Naive thymus-derived CD4-positive, alpha-beta T cell (primary cell): ENCODE data around the gene CAD. TPM values are rescaled to one million over a fixed set of nuclear protein-coding genes. Genes with fewer than 3 reads are reported as not detected.

ENCODE experiments used
- ATAC-seq: fragments of 150-1000 bp; cut with Tn5 transposase; 2 replicates; pipeline ENCODE4 v1.10.0; 2021; ENCODE audit warnings: mild to moderate bottlenecking, moderate library complexity
- CTCF ChIA-PET: fragments of 350-600 bp; sonication (Branson Sonifier 250); formaldehyde crosslinking; loops from one replicate; lab custom pipeline; 2021; ENCODE audit warnings: antibody characterized with exemption; lab: Charles Lee
- POLR2A ChIA-PET: fragments of 350-600 bp; sonication (Branson Sonifier 250); formaldehyde crosslinking; loops from one replicate; lab custom pipeline; 2021; ENCODE audit warnings: antibody characterized with exemption, inconsistent platforms; lab: Charles Lee
- DNase-seq, 9 donors: peaks; one replicate each; pipeline versions ENCODE4 v3.0.0 to v3.0.0-alpha.2; 2020 to 2022; ENCODE audit warnings: mixed read lengths in 1 of 9
- H3K27ac ChIP-seq: one replicate; pipeline ENCODE4 v1.7.0; 2013; ENCODE audit warnings: mild to moderate bottlenecking, low read depth, low read length, moderate library complexity
- H3K27me3 ChIP-seq, 2 donors: one replicate each; pipeline ENCODE4 v1.7.0; 2013; ENCODE audit warnings: low read length in 2 of 2, mild to moderate bottlenecking in 2 of 2, moderate library complexity in 2 of 2; ENCODE audit not compliant: control insufficient read depth in 2 of 2, insufficient read depth in 2 of 2
- H3K36me3 ChIP-seq, 3 experiments: 1 replicate in 2 of 3; 2 replicates in 1 of 3; pipeline ENCODE4 v1.7.0; 2013; ENCODE audit warnings: low read length in 3 of 3, mild to moderate bottlenecking in 3 of 3, moderate library complexity in 1 of 3; ENCODE audit not compliant: insufficient read depth in 3 of 3, control insufficient read depth in 2 of 3
- H3K4me1 ChIP-seq, 2 donors: one replicate each; pipeline ENCODE4 v1.7.0; 2013; ENCODE audit warnings: low read length in 2 of 2, mild to moderate bottlenecking in 2 of 2, moderate library complexity in 1 of 2; ENCODE audit not compliant: control insufficient read depth in 2 of 2, insufficient read depth in 2 of 2
- H3K4me3 ChIP-seq: 2 replicates; pipeline ENCODE4 v1.7.0; 2013; ENCODE audit warnings: mild to moderate bottlenecking, low read length
- H3K9me3 ChIP-seq, 3 experiments: 1 replicate in 2 of 3; 2 replicates in 1 of 3; pipeline ENCODE4 v1.7.0; 2013; ENCODE audit warnings: low read length in 3 of 3; ENCODE audit not compliant: control insufficient read depth in 2 of 3
- H3K27ac Mint-ChIP-seq, 9 donors: one replicate each; pipeline ENCODE4 v1.8.0; 2020 to 2022; ENCODE audit warnings: mixed read lengths in 9 of 9, mild to moderate bottlenecking in 8 of 9, moderate library complexity in 5 of 9, inconsistent platforms in 2 of 9
- H3K27me3 Mint-ChIP-seq, 5 donors: one replicate each; pipeline ENCODE4 v1.8.0; 2021 to 2022; ENCODE audit warnings: mixed read lengths in 5 of 5, mild to moderate bottlenecking in 1 of 5
- H3K36me3 Mint-ChIP-seq, 5 donors: one replicate each; pipeline ENCODE4 v1.8.0; 2020 to 2022; ENCODE audit warnings: mixed read lengths in 5 of 5, mild to moderate bottlenecking in 3 of 5, inconsistent platforms in 1 of 5
- H3K4me1 Mint-ChIP-seq, 7 donors: one replicate each; pipeline ENCODE4 v1.8.0; 2020 to 2022; ENCODE audit warnings: mixed read lengths in 7 of 7, mild to moderate bottlenecking in 3 of 7, inconsistent platforms in 1 of 7
- H3K4me3 Mint-ChIP-seq, 10 donors: one replicate each; pipeline ENCODE4 v1.8.0; 2020 to 2022; ENCODE audit warnings: mild to moderate bottlenecking in 10 of 10, mixed read lengths in 10 of 10, moderate library complexity in 6 of 10, inconsistent platforms in 2 of 10
- H3K9me3 Mint-ChIP-seq, 11 donors: one replicate each; pipeline ENCODE4 v1.8.0; 2020 to 2022; ENCODE audit warnings: mixed read lengths in 11 of 11, mild to moderate bottlenecking in 4 of 11, inconsistent platforms in 1 of 11, moderate library complexity in 1 of 11
- intact Hi-C, 2 donors: fragments of 100-400 bp; cut with micrococcal nuclease; formaldehyde crosslinking; loops; one replicate each; pipeline ENCODE4 v1.15.1; 2023
- polyA plus RNA-seq, 2 donors: library from polyadenylated mRNA; unstranded; fragments of 300-500 nt; fragmentation: Illumina TruSeq; gene quantifications; one replicate each; pipeline ENCODE4 v1.2.3, GENCODE V29; 2021
- total RNA-seq, 6 experiments: library from RNA in 5 of 6; stranded (reverse) in 5 of 6; gene quantifications; 1 replicate in 5 of 6; 2 replicates in 1 of 6; pipeline ENCODE4 v1.2.3 and lab custom pipeline; 2021 to 2026

The CAD gene
- total and polyA plus RNA-seq, 7 experiments from 2014 or later = 19.6 to 65.7 (median 35.7) TPM

- H3K4me1 Mint-ChIP-seq = peaks cover 0 to 5% (median 4%) of the 10 kb centered on the region in 7 donors
- no peak overlapping the region for H3K4me3 ChIP-seq
- ChIA-PET CTCF (interaction anchor here (0.6 to 1.7 kb wide), 7 partner anchors 10 to 321 kb away, joined by 3 to 6 read pairs (median 4); no protein-coding TSS in a partner anchor), POLR2A (interaction anchor here (1.1 kb wide), 1 partner anchor 19 kb away, joined by 3 read pairs; no protein-coding TSS in a partner anchor)
- H3K4me3 Mint-ChIP-seq = peak overlapping the region in 1 of 10 donors; percentile 35
- intact Hi-C loops = no loop called here
- no peaks in the 10 kb centered on the region for H3K9me3 ChIP-seq
- H3K27me3 Mint-ChIP-seq = peaks cover 12 to 47% (median 22%) of the 10 kb centered on the region in 5 donors
- no peak overlapping the region for H3K27ac Mint-ChIP-seq
- H3K4me1 ChIP-seq = no peaks in the 10 kb centered on the region
- H3K27ac ChIP-seq = no peak overlapping the region
- H3K9me3 Mint-ChIP-seq = no peaks in the 10 kb centered on the region
- ATAC-seq (no peak), DNase-seq (no peak)
- no peaks in the 10 kb centered on the region for H3K27me3 ChIP-seq
- H3K36me3 ChIP-seq = no peaks in the 10 kb centered on the region
- no peaks in the 10 kb centered on the region for H3K36me3 Mint-ChIP-seq
Observed at GRCh38 chr2:27282892-27283291, 65.7 kb downstream of the CAD start.

- intact Hi-C loops = no loop called here
- Mint-ChIP-seq H3K27me3 (peaks cover 12 to 59% (median 26%) of the 10 kb centered on the region in 5 donors), H3K27ac (no peak overlapping the region), H3K36me3 (no peaks in the 10 kb centered on the region), H3K9me3 (no peaks in the 10 kb centered on the region), H3K4me1 (peaks cover 0 to 1% (median under 1%) of the 10 kb centered on the region in 7 donors), H3K4me3 (no peak overlapping the region)
- no peak overlapping the region for H3K4me3 ChIP-seq
- H3K9me3 ChIP-seq = no peaks in the 10 kb centered on the region
- DNase-seq = no peak
- H3K36me3 ChIP-seq = no peaks in the 10 kb centered on the region
- ChIA-PET POLR2A (no interaction called here), CTCF (interaction anchor here (1.3 kb wide), 1 partner anchor 62 kb away, joined by 3 read pairs; no protein-coding TSS in a partner anchor)
- H3K27ac ChIP-seq = no peak overlapping the region
- H3K27me3 ChIP-seq = no peaks in the 10 kb centered on the region
- H3K4me1 ChIP-seq = no peaks in the 10 kb centered on the region
- no peak for ATAC-seq
Observed at GRCh38 chr2:27284996-27285395, 67.8 kb downstream of the CAD start.

- H3K4me3 Mint-ChIP-seq = no peak overlapping the region
- H3K9me3 Mint-ChIP-seq = no peaks in the 10 kb centered on the region
- Histone ChIP-seq H3K36me3 (no peaks in the 10 kb centered on the region), H3K27me3 (no peaks in the 10 kb centered on the region), H3K4me1 (no peaks in the 10 kb centered on the region), H3K9me3 (no peaks in the 10 kb centered on the region), H3K27ac (no peak overlapping the region), H3K4me3 (no peak overlapping the region)
- no peaks in the 10 kb centered on the region for H3K36me3 Mint-ChIP-seq
- peaks cover 12 to 59% (median 24%) of the 10 kb centered on the region in 5 donors for H3K27me3 Mint-ChIP-seq
- ATAC-seq (no peak), DNase-seq (no peak)
- CTCF ChIA-PET = no interaction called here
- H3K4me1 Mint-ChIP-seq = no peaks in the 10 kb centered on the region
- intact Hi-C loops = no loop called here
- POLR2A ChIA-PET = no interaction called here
- H3K27ac Mint-ChIP-seq = no peak overlapping the region
Observed at GRCh38 chr2:27285481-27285880, 68.3 kb downstream of the CAD start.

GRCh38 chr2:27288610-27289009, 71.4 kb downstream of the CAD start:
- intact Hi-C loops = no loop called here
- H3K4me3 Mint-ChIP-seq = no peak overlapping the region
- Histone ChIP-seq H3K9me3 (no peaks in the 10 kb centered on the region), H3K27me3 (no peaks in the 10 kb centered on the region), H3K27ac (no peak overlapping the region), H3K36me3 (no peaks in the 10 kb centered on the region), H3K4me3 (no peak overlapping the region), H3K4me1 (no peaks in the 10 kb centered on the region)
- no peak overlapping the region for H3K27ac Mint-ChIP-seq
- ChIA-PET CTCF (interaction anchor here (1.2 to 1.7 kb wide), 2 partner anchors 9 to 29 kb away, joined by 3 to 6 read pairs; no protein-coding TSS in a partner anchor), POLR2A (no interaction called here)
- ATAC-seq = no peak
- H3K27me3 Mint-ChIP-seq = peaks cover 5 to 76% (median 16%) of the 10 kb centered on the region in 5 donors
- H3K4me1 Mint-ChIP-seq = peaks cover 0 to 2% (median 0%) of the 10 kb centered on the region in 7 donors
- no peaks in the 10 kb centered on the region for H3K36me3 Mint-ChIP-seq
- no peak for DNase-seq
- no peaks in the 10 kb centered on the region for H3K9me3 Mint-ChIP-seq

- Mint-ChIP-seq H3K36me3 (no peaks in the 10 kb centered on the region), H3K9me3 (no peaks in the 10 kb centered on the region), H3K4me1 (peaks cover 0 to 2% (median 0%) of the 10 kb centered on the region in 7 donors), H3K4me3 (no peak overlapping the region), H3K27ac (no peak overlapping the region), H3K27me3 (peaks cover 5 to 62% (median 16%) of the 10 kb centered on the region in 5 donors)
- Histone ChIP-seq H3K27me3 (no peaks in the 10 kb centered on the region), H3K4me3 (no peak overlapping the region), H3K4me1 (no peaks in the 10 kb centered on the region), H3K36me3 (no peaks in the 10 kb centered on the region), H3K27ac (no peak overlapping the region), H3K9me3 (no peaks in the 10 kb centered on the region)
- POLR2A ChIA-PET = no interaction called here
- DNase-seq = no peak
- intact Hi-C loops = no loop called here
- ATAC-seq = no peak
- CTCF ChIA-PET = interaction anchor here (1.0 kb wide), 1 partner anchor 11 kb away, joined by 3 read pairs; no protein-coding TSS in a partner anchor
Observed at GRCh38 chr2:27290549-27290948, 73.4 kb downstream of the CAD start.

- no peak overlapping the region for H3K27ac Mint-ChIP-seq
- Histone ChIP-seq H3K9me3 (no peaks in the 10 kb centered on the region), H3K4me1 (no peaks in the 10 kb centered on the region), H3K4me3 (no peak overlapping the region), H3K27me3 (no peaks in the 10 kb centered on the region), H3K36me3 (no peaks in the 10 kb centered on the region), H3K27ac (no peak overlapping the region)
- DNase-seq (no peak), ATAC-seq (no peak)
- no peaks in the 10 kb centered on the region for H3K36me3 Mint-ChIP-seq
- H3K9me3 Mint-ChIP-seq = no peaks in the 10 kb centered on the region
- CTCF ChIA-PET = no interaction called here
- POLR2A ChIA-PET = no interaction called here
- H3K27me3 Mint-ChIP-seq = peaks cover 7 to 55% (median 19%) of the 10 kb centered on the region in 5 donors
- H3K4me1 Mint-ChIP-seq = peaks cover 0 to 2% (median 0%) of the 10 kb centered on the region in 7 donors
- no peak overlapping the region for H3K4me3 Mint-ChIP-seq
- intact Hi-C loops = no loop called here
Observed at GRCh38 chr2:27291865-27292264, 74.7 kb downstream of the CAD start.
